CD4-positive, alpha-beta T cell treated with Interleukin-1 beta for 1 hour (primary cell): Measurements from ENCODE around the gene SETD6.
"Not testable (repeated sequence)": the region's sequence is repeated elsewhere in the genome, so short reads cannot be mapped to it uniquely, and the experiment has no call there.

Source experiments
- DNase-seq, 2 donors: peaks; one replicate each; pipeline ENCODE4 v3.0.0-alpha.2; 2020 to 2022

SETD6 gene

GRCh38 chr16:58548378-58548777 lies 33.1 kb downstream of the SETD6 start:
- DNase-seq = no peak

GRCh38 chr16:58551496-58551895 lies 36.2 kb downstream of the SETD6 start:
- DNase-seq = no peak

DNA sequence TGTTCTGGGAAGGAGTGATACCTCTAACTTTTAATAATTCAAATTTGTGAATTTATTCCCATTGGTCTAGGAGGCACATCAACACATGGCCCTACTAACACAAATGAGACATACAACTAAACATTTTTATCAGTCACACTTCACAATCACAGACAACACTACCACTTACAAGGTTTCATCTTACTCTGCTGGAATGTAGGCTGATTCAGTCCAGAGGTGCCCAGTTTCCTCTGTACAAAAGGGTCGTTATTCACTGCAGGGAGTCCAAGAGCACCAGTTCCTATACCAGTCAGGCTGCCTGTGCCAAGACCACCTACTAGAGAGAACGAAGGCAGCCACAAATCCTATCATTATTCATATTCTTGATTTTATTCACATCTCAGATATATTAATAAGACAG lies 41.4 kb downstream of the SETD6 start:
- no peak for DNase-seq

GRCh38 chr16:58563235-58563634 lies 47.9 kb downstream of the SETD6 start:
- no peak for DNase-seq

DNA sequence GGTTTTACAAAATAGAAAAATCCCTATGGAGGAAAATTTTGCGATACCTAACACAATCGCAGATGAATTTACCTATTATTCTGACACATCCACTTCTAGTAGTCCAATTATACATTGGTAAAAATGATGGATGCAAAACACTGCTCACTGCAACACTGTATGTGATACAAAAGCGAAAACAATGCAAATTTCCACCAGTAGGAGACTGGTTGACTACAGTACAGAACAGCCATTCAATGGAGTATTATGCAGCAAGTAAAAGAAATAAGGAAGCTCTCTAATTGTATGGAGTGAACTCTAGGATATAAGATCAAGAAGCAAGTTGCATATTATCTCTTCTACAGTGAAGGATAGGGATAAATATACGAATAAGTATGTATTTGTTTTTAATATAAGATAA lies 48.5 kb downstream of the SETD6 start:
- DNase-seq = no peak

DNA sequence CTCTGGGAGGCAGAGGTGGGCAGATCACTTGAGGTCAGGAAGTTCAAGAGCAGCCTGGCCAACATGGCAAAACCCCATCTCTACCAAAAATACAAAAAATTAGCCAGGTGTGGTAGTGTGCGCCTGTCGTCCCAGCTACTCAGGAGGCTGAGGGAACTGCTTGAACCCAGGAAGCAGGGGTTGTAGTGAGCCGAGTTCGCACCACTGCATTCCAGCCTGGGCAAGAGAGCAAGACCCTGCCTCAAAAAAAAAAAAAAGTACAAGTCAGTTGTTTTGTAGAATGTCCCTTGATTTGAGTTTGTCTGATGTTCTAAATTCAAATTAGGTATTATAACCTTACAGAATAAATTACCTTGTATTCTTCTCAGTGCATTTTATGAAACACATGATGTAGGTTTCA lies 50.4 kb downstream of the SETD6 start:
- not testable (repeated sequence) for DNase-seq
